ENCODE results near the gene PLCB1.

DNA sequence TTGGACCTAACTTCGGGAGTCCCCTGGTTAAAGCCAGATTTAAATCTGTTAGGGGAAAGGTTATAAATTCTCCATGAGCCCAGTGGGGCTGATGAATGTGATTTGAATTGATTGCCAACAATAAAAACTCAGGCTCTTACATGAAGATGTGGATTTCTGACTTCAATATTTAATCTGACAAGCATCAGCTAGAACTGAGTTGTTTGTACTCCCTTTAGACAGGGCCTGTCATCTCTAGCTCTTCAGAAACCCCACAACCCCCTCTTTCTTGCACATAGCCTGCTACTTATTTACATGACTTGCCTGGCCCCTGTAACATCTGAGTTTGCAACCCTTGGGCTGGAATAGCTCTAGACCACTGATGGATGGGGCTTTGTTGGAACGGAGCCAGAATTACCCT is 745.2 kb downstream of the PLCB1 start:
- no peak for TF ChIP-seq MXI1 (IDR thresholded peaks at IDR 0.05; ENCODE audit: borderline replicate concordance, low read depth, low read length)
- TF ChIP-seq SMC3 (IDR thresholded peaks at IDR 0.05; ENCODE audit: low read depth, low read length) = no peak
- TF ChIP-seq, protein P1, sequence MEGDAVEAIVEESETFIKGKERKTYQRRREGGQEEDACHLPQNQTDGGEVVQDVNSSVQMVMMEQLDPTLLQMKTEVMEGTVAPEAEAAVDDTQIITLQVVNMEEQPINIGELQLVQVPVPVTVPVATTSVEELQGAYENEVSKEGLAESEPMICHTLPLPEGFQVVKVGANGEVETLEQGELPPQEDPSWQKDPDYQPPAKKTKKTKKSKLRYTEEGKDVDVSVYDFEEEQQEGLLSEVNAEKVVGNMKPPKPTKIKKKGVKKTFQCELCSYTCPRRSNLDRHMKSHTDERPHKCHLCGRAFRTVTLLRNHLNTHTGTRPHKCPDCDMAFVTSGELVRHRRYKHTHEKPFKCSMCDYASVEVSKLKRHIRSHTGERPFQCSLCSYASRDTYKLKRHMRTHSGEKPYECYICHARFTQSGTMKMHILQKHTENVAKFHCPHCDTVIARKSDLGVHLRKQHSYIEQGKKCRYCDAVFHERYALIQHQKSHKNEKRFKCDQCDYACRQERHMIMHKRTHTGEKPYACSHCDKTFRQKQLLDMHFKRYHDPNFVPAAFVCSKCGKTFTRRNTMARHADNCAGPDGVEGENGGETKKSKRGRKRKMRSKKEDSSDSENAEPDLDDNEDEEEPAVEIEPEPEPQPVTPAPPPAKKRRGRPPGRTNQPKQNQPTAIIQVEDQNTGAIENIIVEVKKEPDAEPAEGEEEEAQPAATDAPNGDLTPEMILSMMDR (conservative IDR thresholded peaks at IDR 0.05; ENCODE audit: low read depth, low read length) = no peak
- TF ChIP-seq RFX5 (IDR thresholded peaks at IDR 0.05; ENCODE audit: low read depth, low read length) = no peak
- no peak for TF ChIP-seq MAZ (IDR thresholded peaks at IDR 0.05; ENCODE audit: borderline replicate concordance, low read depth, low read length)
- TF ChIP-seq POLR2A (IDR thresholded peaks at IDR 0.05; ENCODE audit: low read depth, low read length) = no peak
- no peak for TF ChIP-seq RCOR1 (IDR thresholded peaks at IDR 0.05; ENCODE audit: insufficient replicate concordance, low read length)
- no peak for TF ChIP-seq CHD1 (IDR thresholded peaks at IDR 0.05; ENCODE audit: low read depth, low read length)
- TF ChIP-seq, protein P2, sequence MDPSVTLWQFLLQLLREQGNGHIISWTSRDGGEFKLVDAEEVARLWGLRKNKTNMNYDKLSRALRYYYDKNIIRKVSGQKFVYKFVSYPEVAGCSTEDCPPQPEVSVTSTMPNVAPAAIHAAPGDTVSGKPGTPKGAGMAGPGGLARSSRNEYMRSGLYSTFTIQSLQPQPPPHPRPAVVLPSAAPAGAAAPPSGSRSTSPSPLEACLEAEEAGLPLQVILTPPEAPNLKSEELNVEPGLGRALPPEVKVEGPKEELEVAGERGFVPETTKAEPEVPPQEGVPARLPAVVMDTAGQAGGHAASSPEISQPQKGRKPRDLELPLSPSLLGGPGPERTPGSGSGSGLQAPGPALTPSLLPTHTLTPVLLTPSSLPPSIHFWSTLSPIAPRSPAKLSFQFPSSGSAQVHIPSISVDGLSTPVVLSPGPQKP (IDR thresholded peaks at IDR 0.05; ENCODE audit: borderline replicate concordance, low read depth, low read length) = no peak
- TF ChIP-seq, protein P3, sequence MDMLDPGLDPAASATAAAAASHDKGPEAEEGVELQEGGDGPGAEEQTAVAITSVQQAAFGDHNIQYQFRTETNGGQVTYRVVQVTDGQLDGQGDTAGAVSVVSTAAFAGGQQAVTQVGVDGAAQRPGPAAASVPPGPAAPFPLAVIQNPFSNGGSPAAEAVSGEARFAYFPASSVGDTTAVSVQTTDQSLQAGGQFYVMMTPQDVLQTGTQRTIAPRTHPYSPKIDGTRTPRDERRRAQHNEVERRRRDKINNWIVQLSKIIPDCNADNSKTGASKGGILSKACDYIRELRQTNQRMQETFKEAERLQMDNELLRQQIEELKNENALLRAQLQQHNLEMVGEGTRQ (IDR thresholded peaks at IDR 0.05; ENCODE audit: low read depth, low read length) = no peak
